ENCODE measurements around the gene HOXB4.

DNA sequence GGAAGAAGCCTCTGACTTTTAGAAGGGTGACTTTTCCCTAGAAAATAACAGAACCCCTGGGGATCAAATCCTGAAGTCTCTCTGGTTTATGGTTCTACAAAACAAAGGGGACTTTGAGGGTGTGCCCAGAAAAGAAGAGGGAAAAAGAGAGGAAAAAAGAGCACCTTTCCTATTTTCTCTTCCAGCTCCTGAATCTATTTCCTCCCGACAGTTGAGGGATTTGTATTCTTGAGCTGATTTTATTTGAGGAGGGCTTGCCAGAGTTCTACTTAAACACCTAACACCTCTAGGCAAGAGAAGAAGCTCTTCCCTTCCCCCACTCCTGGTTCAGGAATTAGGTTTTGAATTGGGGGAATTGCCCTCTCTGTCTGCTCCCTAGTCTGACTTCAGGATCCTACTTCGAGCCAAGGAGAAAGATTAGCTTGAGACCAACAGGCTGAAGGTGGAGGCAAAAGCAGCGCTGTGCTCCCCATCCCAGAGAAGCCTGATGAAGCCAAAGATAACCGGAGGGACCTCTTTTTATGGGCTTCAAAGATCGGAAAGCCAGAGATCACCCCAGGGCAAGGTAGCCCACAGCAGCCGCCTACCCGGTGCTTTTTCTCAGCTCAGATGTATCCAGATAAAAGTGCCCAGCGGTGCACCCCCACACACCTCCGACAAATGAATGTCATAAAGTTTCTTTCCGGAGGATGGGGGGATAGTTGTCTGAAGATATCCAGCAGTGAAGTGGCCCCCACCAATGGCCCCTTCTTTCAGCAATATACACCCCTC is 11.1 kb upstream of the HOXB4 start:
- TF ChIP-seq, protein P1, sequence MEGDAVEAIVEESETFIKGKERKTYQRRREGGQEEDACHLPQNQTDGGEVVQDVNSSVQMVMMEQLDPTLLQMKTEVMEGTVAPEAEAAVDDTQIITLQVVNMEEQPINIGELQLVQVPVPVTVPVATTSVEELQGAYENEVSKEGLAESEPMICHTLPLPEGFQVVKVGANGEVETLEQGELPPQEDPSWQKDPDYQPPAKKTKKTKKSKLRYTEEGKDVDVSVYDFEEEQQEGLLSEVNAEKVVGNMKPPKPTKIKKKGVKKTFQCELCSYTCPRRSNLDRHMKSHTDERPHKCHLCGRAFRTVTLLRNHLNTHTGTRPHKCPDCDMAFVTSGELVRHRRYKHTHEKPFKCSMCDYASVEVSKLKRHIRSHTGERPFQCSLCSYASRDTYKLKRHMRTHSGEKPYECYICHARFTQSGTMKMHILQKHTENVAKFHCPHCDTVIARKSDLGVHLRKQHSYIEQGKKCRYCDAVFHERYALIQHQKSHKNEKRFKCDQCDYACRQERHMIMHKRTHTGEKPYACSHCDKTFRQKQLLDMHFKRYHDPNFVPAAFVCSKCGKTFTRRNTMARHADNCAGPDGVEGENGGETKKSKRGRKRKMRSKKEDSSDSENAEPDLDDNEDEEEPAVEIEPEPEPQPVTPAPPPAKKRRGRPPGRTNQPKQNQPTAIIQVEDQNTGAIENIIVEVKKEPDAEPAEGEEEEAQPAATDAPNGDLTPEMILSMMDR (IDR thresholded peaks at IDR 0.05), result no peak
- peak; percentile 22 for TF ChIP-seq POLR2AphosphoS5 (IDR thresholded peaks at IDR 0.05; ENCODE audit: low read depth, low read length)

Data from Panc1 (cell line).